Brain microvascular endothelial cell (primary cell): ENCODE measurements around the gene KLHL36.

Experiments
- DNase-seq: peaks from one replicate; pipeline ENCODE4 v3.0.0-alpha.2; 2020
- H3K27ac ChIP-seq: fragments of 250-450 bp; sonication (Bioruptor Pico); 2 replicates; pipeline ENCODE4 v1.5.1; 2020; ENCODE audit warnings: mild to moderate bottlenecking, moderate library complexity
- H3K27me3 ChIP-seq: fragments of 250-450 bp; sonication (Bioruptor Pico); replicated peaks from 2 replicates; pipeline ENCODE4 v1.5.1; 2020; ENCODE audit warnings: mild to moderate bottlenecking
- H3K36me3 ChIP-seq: fragments of 250-450 bp; sonication (Bioruptor Pico); replicated peaks from 2 replicates; pipeline ENCODE4 v1.5.1; 2020; ENCODE audit warnings: mild to moderate bottlenecking
- H3K4me3 ChIP-seq: 2 replicates; pipeline ENCODE4 v1.5.1; 2011; ENCODE audit warnings: low read depth, mild to moderate bottlenecking, control low read depth, low read length, moderate library complexity
- CTCF ChIP-seq: IDR thresholded peaks from 2 replicates; pipeline ENCODE4 v1.5.1; 2011; ENCODE audit warnings: low read depth, mild to moderate bottlenecking, moderate library complexity, low read length, control low read depth, inconsistent platforms; ENCODE audit errors: missing control alignments
- in situ Hi-C: cut with HindIII; loops from 2 replicates; pipeline ENCODE4 v1.10.0; 2017; ENCODE audit warnings: low sequenced_read_pairs, low pct_ligation_motif_present

The KLHL36 gene

GRCh38 chr16:84699712-84700445 lies 51.6 kb downstream of the KLHL36 start, which contains the start of gene USP10:
USP10 (plus strand) TSS chr16:84700000; CDS start chr16:84700091, 91 bp downstream.
- no peak for TF ChIP-seq CTCF
- DNase-seq: peak; percentile 45
- Histone ChIP-seq H3K4me3 (peak within 1 kb of the TSS; percentile 87), H3K36me3 (no peaks in the 10 kb centered on the region), H3K27me3 (no peaks in the 10 kb centered on the region), H3K27ac (peak within 1 kb of the TSS; percentile 51)
- in situ Hi-C loops: no loop called here

GRCh38 chr16:84700446-84701300 lies 52.4 kb downstream of the KLHL36 start:
- peak overlapping the region; percentile 87 for H3K4me3 ChIP-seq
- no peaks in the 10 kb centered on the region for H3K36me3 ChIP-seq
- no peak for TF ChIP-seq CTCF
- peak overlapping the region; percentile 51 for H3K27ac ChIP-seq
- no peaks in the 10 kb centered on the region for H3K27me3 ChIP-seq
- peak; percentile 29 for DNase-seq
- in situ Hi-C loops: no loop called here

- no peak for DNase-seq
- H3K27me3 ChIP-seq: no peaks in the 10 kb centered on the region
- no peaks in the 10 kb centered on the region for H3K36me3 ChIP-seq
- no peak overlapping the region for H3K4me3 ChIP-seq
- in situ Hi-C loops: no loop called here
- no peak for TF ChIP-seq CTCF
- H3K27ac ChIP-seq: no peak overlapping the region
Measured at GRCh38 chr16:84703681-84704080, 55.4 kb downstream of the KLHL36 start.

DNA sequence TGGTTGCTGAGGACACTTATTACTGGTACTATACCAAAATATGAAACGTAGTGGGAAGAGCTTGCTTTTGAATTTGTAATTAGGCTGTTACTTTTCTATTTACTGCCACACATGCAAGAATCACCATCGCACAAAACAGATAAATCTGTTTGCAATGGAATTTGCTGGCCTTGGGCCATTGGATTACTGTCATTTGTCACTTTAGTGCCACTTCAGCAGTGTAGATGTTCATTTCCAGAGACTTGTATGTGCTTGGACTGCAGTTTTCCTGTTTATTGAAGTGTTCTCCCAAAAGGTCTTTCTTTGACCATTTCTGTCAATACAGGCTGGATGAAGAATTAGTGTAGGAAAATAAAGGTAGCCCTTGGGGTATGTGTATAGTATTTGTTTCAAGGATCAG lies 55.9 kb downstream of the KLHL36 start:
- H3K27ac ChIP-seq: no peak overlapping the region
- TF ChIP-seq CTCF: no peak
- H3K27me3 ChIP-seq: no peaks in the 10 kb centered on the region
- H3K36me3 ChIP-seq: no peaks in the 10 kb centered on the region
- DNase-seq: no peak
- in situ Hi-C loops: no loop called here
- H3K4me3 ChIP-seq: no peak overlapping the region

- no peak for DNase-seq
- in situ Hi-C loops: no loop called here
- no peak overlapping the region for H3K27ac ChIP-seq
- H3K27me3 ChIP-seq: no peaks in the 10 kb centered on the region
- TF ChIP-seq CTCF: no peak
- no peaks in the 10 kb centered on the region for H3K36me3 ChIP-seq
- no peak overlapping the region for H3K4me3 ChIP-seq
Measured at GRCh38 chr16:84706856-84707255, 58.5 kb downstream of the KLHL36 start.
